Activated T-helper 1 cell treated with anti-CD3 and anti-CD28 coated beads, Interleukin-2, amount 50 U/mL, for 16 hours (primary cell): ENCODE measurements around the gene MAGI1.

Experiments
- DNase-seq, 2 donors: peaks; one replicate each; pipeline ENCODE4 v3.0.0-alpha.2; 2020; ENCODE audit warnings: low read depth in 1 of 2, low spot score in 1 of 2

Gene MAGI1

GRCh38 chr3:65672871-65673815 is 365.6 kb downstream of the MAGI1 start:
- no peak for DNase-seq

- no peak for DNase-seq
Observed at GRCh38 chr3:65672061-65672460, 366.7 kb downstream of the MAGI1 start.

- no peak for DNase-seq
Observed at GRCh38 chr3:65671004-65671403, 367.7 kb downstream of the MAGI1 start.

GRCh38 chr3:65669163-65669875 is 369.4 kb downstream of the MAGI1 start:
- no peak for DNase-seq

- DNase-seq = no peak
Observed at GRCh38 chr3:65667963-65668362, 370.8 kb downstream of the MAGI1 start.

GRCh38 chr3:65666448-65667091 is 372.1 kb downstream of the MAGI1 start:
- DNase-seq = no peak

- DNase-seq = no peak
Observed at GRCh38 chr3:65665915-65666314, 372.8 kb downstream of the MAGI1 start.

GRCh38 chr3:65664931-65665330 is 373.8 kb downstream of the MAGI1 start:
- DNase-seq = no peak

GRCh38 chr3:65664446-65664845 is 374.3 kb downstream of the MAGI1 start:
- DNase-seq = no peak

- no peak for DNase-seq
Observed at GRCh38 chr3:65662095-65662494, 376.6 kb downstream of the MAGI1 start.

- no peak for DNase-seq
Observed at GRCh38 chr3:65660000-65660598, 378.6 kb downstream of the MAGI1 start.

GRCh38 chr3:65659396-65659795 is 379.3 kb downstream of the MAGI1 start:
- DNase-seq = no peak

- DNase-seq = no peak
Observed at GRCh38 chr3:65658401-65658800, 380.3 kb downstream of the MAGI1 start.

GRCh38 chr3:65655061-65655460 is 383.7 kb downstream of the MAGI1 start:
- DNase-seq = no peak

- no peak for DNase-seq
Observed at GRCh38 chr3:65653731-65654130, 385.0 kb downstream of the MAGI1 start.

GRCh38 chr3:65650247-65650646 is 388.5 kb downstream of the MAGI1 start:
- DNase-seq = no peak

GRCh38 chr3:65647369-65647768 is 391.3 kb downstream of the MAGI1 start:
- no peak for DNase-seq

- no peak for DNase-seq
Observed at GRCh38 chr3:65642883-65643282, 395.8 kb downstream of the MAGI1 start.

- no peak for DNase-seq
Observed at GRCh38 chr3:65641777-65642176, 396.9 kb downstream of the MAGI1 start.

GRCh38 chr3:65641045-65641444 is 397.7 kb downstream of the MAGI1 start:
- no peak for DNase-seq

GRCh38 chr3:65639444-65639843 is 399.3 kb downstream of the MAGI1 start:
- no peak for DNase-seq
